NCI-H526 (cell line): ENCODE measurements around the gene POLQ.
"Not testable (repeated sequence)": the region's sequence is repeated elsewhere in the genome, so short reads cannot be mapped to it uniquely, and the experiment has no call there.

Source experiments
- DNase-seq, 2 experiments: peaks; one replicate each; lab custom pipeline; 2025; lab: John Stamatoyannopoulos, UW

POLQ gene

DNA sequence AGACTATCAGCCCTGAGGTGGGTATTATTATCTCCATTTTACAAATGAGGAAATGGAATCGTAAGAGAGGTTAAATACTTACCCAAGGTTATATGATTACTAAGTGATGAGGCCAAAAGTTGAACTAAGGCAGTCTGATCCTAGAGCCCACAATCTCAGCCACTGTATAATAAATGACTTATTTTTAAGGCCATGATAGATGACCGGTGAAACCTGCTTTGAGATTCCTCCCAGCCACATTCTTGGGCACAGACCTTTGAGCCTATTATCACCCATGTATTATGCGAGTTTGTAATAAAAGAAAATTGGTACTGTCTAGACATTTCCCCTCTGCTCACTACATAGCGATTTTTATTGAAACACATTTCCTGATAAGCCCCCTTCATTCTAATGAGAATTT lies 37.4 kb downstream of the POLQ start:
- DNase-seq = no peak

DNA sequence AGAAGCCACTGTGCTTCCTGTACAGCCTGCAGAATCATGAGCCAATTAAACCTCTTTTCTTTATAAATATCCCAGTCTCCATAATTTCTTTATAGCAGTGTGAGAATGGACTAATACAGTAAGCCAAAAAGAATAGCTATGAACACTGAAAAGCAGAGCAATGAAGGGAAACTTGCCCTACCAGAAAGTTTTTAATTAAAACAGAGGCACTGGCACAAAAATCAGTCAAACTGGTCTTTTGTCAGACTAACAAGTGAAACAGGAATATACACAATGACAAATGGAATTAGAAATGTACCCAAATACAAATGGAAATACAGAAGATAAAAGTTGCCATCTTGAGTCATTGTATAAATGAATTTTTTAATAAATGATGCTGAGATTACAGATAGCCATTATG lies 40.5 kb downstream of the POLQ start:
- DNase-seq = no peak

DNA sequence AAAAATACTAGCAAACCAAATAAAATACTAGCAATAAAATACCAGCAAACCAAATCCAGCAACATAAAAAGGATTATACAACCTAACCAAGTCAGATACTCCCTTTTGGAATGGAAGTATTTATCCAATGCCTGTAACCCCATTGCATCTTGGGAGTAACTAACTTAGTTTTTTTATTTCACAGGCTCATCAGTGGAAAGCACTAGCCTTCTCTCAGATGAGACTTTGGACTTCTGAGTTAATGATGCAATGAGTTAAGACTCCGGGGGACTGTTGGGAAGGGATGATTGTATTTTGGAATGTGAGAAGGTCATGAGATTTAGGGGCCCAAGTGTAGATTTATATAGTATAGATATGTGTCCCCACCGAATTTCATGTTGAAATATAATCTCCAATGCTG lies 41.2 kb downstream of the POLQ start:
- DNase-seq = no peak

DNA sequence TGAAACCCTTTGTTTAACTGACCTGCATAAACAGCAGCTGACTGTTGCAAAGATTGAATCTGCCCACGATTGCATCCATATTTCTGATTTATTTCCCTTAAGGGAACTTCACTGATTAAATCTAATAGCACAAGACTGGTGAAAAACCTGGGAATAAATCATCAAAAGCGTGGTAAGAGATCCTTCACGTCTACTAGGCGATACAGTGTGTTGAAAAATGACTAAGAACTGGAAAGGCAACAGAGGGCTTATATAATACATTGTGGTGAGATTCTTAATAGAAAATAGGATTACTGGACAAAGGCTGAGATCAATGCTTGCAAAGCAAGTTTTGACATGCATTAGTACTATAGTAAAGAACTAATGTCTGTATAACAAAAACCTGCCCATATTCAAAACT lies 49.0 kb downstream of the POLQ start:
- DNase-seq = no peak

DNA sequence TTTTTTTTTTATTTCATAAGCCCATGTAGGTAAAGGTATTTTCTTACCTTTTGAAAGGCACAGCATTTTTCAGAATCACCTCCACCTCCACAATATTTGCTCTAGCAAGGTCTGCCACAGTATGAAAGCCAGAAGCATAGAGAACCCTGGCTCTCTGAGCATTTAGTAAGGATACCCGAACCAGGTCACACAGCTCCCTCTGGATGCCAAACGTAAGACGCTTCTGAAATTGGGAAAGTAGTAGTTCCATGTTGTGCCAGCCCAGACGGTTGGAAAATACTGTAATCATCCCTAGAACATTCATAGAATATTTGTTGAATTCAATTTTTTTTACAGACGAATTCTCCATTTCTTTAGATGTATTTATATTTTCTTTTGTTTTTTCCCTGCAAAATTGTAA lies 52.4 kb downstream of the POLQ start:
- DNase-seq = peak in 1 of 2 experiments; percentile 17

DNA sequence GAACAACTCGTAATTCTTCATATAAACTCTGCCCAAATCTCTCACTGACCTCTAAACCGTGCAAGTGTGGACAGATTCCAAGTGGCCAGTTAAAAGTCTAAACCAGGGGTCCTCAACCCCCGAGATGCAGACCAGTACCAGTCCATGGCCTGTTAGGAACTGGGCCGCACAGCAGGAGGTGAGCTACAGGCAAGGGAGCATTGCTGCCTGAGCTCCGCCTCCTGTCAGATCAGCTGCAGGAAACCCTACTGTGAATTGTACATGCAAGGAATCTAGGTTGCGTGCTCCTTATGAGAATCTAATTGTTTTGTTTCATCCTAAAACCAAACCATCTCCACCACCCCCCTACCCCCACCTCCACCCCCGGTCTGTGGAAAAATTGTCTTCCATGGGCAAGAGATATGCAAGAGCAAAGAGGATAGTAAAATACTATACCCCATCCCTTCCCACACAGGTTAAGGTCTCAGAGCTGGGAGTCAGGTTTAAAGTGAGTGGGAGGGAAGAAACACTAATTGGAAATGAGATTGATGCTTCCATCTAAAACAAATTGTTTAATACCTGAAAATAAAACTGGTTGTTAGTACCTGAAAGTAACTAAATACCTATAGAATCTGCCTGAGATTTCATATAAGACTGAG lies 54.0 kb downstream of the POLQ start:
- DNase-seq = no peak

DNA sequence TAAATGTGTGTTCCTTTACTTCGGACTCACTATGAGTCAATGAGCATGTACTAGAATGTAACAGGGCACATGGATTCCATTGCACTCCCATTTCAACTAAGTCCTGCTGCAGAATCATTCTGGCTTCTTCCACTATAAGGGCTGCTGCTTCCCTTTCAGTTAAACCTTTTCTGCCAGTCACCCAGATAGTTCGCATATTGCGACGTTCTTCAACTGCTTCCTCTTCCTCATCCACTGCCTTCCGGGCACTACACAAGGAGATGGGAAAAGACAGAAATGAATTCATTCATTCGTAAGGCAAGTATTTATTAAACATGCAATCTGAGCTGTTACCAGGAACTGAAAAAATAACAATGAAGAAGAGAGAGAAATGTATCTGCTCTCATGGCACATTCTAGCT lies 55.6 kb downstream of the POLQ start:
- DNase-seq = no peak

DNA sequence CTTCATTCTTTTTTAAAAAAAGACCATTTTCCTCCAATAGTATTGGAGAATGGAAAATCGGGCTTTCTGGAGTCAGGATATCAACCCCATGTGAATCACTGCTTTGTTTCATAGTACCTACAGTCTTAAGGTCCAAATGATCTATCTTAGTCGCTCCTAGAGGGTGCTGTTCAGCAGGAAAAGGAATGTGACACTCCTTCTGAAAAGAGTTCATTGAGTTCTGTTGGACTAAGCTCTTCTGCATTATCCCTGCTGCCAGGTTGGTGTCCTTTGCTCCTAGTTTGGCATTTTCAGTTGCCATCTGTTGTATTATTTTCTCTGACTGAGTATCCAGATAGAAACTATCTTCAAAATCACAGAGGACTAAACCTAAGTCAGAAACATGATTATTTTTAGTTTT lies 57.2 kb downstream of the POLQ start:
- peak in 1 of 2 experiments; percentile 14 for DNase-seq

DNA sequence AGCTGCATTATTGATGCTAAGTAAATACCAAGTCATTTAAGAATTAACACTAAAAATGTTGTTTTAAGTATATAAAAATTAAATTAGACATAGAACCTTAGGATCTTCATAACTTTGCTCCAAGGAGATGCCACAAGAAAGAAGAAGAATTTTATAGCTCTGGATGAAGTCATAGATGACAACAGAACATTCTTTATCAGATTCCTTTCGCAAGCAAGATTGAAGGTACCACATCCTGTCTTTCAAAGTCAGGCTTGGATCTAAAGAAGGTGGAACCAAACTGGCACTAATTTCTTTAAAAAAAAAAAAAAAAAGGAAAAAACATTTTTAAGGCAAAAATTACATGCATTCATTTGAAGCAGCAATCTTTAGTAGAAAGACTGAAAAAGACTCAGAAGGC lies 62.5 kb downstream of the POLQ start:
- DNase-seq = no peak

DNA sequence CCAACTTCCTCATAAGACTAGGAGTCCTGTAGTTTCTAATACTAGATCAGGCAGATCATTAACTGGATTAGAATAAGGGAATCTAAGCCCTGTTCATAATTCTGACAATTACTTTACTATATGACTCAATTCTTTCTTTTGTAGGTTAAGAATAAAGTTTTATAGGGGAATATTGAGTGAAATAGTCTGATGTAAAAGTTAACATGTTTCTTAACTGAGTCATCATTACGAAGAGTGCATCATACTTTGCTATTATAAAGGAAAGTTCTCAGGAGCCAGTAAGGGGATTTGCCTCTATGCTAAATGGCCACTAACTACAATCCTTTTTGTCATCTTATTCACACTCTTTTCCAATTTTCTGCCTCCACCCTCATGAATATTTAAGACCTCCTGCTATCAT lies 63.1 kb downstream of the POLQ start:
- no peak for DNase-seq

DNA sequence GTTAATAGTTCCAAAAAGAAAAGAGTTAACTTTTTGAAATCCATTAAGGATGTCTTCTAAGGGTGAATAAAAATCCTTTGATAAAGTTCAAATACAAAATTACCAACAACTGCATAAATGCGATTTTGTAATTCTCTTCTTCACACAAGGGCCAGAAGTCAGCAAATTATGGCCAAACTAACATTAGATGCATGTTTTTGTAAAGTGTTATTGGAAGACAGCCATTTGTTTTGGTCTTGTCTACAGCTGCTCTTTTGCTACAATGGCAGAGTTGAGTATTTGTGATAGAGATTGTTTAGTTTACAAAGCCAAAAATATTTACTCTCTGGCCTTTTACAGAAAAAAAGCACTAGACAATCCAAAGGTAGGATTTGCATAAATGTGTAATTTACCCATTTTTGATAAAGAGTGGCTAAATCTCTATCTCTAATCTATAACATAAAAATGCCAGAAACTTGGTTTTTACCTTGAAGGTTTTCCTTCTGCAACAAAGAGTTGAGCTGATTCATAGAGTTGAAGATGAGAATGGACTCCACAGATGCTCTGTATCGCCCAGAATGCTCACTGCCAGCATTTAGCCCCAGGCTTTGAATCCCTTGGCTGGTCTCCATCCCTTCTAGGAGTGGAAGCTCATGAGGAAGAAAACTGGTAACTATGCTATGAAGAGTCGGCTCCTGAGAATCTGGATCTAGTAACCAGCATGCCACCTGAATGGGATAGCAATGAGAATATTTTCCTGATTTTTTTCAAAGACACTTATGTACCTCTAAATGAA lies 64.5 kb downstream of the POLQ start:
- no peak for DNase-seq

DNA sequence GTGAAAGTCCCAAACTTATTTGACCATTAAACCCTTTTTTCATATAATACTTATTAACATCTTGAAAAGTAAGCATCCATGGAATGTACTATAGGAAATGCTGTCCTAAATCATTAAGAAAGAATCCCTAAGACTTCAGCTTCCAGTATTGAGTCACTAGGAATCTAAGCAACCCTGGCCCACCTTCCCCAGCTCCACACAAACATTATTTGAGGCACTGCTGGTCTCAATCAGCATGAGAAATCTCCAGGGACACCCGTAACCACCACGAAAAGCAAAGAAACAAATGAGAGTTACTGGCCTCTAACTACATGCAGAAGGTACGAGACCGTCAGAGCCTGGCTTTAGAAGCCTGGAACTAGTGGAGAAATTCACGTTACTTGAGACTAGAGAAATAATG lies 68.2 kb downstream of the POLQ start:
- no peak for DNase-seq

DNA sequence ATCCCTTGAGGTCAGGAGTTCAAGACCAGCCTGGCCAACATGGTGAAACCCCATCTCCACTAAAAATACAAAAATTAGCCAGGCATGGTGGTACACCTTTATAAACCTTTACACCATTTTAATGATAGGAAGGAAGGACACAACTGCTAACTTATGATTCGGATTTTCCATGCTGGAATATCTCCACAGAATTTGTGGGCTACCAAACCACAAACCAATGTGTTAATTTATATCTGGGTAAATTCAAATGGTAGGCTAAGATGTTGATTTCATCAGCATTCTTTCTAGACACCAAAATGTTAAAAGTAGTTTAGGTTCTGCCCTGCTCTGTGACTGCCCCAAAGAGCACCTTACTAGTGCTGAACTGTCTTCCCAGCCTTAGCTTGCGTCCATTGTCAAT lies 72.8 kb downstream of the POLQ start:
- no peak for DNase-seq

DNA sequence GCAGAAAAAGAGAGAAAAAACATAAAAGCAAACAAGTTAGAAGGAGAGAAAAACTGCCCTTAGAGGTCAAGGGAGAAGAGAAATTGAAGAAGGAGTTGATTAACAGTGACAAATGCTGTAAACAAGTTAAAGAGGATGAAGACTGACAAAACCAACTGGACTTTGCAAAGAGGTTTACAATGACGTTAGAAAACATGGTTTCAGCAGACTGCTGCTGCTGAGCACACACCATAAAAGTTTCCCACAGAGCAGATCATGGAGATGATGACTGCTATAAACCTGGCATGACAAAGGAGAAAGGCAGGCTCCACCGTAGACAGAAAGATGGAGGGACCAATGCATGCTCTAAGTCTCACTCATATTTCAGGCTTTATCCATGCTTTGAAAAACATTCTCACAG lies 78.7 kb downstream of the POLQ start:
- no peak for DNase-seq

DNA sequence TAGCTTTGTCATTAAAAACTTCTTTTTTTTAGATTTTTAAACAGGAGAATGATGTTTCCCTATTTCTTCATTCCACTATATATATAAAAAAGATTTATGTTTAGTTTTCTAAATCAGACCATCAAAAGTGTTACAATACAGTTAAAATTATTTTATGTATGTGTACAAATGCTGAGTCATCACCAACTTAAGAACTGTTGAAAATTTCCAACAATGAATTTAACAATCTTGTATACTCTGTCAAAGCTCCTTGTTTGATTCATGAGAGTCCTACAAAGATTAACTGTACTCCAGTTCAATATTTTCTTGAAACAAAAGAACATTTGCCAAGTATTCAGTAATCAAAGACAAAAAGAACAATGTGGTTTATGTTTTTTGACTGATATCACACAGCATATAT lies 82.0 kb downstream of the POLQ start:
- no peak for DNase-seq

DNA sequence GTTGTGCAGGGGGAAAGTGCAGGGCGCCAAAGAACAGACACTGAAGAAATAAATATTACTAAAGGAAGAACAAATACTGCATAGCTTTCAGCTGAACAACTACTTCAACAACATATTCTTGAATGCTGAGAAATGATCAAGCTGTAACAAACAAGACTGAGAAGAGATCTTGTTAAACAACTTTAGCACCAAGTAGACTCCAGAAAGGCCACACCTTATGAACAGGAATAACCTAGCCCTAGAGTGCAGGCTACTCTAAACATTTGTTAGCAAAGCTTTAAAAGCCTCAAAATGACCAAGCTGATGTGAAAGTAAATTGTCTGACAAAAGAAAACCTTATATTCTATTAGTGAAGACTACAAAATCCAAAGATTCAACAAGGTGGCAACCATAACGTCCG lies 83.2 kb downstream of the POLQ start:
- DNase-seq = no peak

DNA sequence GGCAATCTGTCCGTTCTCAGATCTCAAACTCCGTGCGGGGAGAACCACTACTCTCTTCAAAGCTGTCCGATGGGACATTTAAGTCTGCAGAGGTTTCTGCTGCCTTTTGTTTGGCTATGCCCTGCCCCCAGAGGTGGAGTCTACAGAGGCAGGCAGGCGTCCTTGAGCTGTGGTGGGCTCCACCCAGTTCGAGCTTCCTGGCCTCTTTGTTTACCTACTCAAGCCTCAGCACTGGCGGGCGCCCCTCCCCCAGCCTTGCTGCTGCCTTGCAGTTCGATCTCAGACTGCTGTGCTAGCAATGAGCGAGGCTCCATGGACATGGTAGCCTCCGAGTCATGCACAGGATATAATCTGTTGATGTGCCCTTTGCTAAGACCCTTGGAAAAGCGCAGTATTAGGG lies 94.0 kb downstream of the POLQ start:
- DNase-seq = not testable (repeated sequence)

DNA sequence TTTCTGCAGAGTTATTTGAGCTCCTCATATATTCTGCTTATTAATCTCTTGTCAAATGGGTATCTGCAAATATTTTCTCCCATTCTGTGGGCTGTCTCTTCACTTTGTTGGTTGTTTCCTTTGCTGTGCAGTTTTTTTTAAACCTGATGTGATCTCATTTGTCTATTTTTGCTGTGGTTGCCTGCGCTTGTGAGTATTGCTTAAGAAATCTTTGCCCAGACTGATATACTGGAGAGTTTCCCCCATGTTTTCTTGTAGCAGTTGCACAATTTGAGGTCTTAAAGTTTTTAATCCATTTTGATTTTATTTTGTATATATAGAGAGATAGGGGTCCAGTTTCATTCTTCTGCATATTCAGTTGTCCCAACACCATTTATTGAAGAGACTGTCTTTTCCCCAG lies 102.3 kb downstream of the POLQ start:
- no peak for DNase-seq

DNA sequence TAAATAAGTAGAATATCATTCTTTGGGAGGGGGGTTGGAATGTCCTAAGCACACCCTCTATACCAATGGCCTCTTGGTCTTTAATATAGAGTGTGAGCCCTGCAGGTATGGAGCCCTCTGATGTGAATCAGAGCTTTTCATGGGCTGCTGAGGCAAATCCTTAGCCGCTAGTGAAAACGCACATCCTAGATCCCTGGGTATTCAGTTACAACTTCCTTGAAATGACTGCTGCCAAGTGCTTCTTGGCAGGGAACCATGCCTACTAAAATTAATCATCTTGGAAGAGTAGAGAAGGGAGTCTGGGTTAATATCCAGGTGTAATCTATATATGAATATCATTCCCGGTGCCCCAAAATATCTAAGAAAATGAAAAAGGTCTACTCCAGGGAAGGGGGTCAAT lies 109.1 kb downstream of the POLQ start:
- DNase-seq = no peak

DNA sequence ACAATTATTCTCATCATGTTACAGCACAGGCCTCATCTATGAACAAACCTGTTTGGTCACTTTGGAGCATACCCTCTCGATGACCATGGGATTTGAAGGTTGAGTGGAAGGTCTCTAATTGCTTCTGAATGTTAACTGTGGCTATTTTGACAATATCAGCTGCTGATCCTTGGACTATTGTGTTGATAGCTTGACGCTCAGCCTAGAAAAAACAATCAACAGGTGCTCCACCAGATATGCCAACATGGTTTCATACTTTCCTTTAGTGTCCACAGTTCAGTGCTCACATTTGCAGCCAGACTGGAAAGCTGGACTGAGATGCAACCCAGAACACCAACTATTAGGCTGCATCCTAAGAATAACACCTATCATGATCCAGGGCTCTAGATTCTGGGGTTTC lies 109.7 kb downstream of the POLQ start:
- no peak for DNase-seq

DNA sequence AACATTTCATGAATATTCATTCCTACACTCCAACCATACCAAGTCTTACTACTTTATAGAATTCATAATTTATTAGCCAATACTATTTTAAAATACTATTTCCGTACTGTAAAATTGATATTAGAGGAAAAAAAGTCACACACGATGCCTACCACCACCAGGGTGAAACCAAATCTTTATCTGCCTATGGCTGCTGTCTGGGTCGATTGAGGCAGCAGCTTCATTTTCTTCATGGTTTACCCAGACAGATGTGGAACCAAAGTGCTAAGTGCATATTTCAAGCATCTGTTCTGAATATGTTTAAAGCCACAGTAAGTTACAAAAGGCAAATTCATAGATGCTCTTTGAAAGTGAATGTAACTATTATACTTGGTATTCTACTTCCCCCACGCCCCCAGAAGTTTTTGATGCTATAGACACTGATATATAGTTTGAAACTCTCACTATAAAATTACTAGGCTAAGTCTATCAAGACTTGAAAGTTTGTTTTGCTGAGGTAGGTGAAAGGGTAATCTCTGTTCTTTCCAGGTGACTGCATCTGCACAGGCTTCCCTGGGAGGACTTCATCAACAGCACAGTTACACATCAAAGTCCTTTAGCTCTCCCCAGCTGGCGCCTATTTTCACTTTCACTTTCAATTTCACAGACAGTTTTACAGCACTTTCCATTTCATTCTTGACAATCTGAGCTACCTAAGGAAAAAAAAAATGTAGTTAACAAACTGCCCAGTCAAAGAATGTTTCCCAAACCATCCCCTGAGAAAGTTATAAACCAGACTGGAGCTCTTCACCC lies 113.9 kb downstream of the POLQ start:
- no peak for DNase-seq

DNA sequence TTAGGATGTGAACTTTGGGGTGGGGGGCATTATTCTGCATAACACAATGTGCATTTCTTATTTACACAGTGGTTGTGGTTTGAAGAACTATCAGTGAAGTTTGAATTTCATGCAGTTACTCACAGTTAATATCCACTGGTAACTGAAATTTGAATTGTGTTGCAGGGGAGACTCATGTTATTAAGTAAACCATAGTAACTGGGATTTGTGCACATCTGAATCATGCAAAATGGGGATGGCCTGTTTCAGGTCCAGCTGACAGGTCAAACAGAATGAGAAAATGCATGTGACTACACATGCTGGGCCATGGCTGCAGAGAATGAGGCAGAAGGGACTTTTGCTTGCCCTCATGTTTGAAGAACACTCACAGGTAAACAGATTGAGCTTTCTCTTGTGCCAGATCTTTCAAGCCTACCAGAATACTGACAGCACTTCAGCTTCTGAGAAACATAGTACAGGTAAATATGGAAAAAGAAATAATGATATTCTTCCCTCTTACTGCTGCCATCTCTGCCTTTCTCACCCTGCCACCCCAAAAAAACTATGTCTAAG lies 115.0 kb downstream of the POLQ start:
- DNase-seq = no peak

DNA sequence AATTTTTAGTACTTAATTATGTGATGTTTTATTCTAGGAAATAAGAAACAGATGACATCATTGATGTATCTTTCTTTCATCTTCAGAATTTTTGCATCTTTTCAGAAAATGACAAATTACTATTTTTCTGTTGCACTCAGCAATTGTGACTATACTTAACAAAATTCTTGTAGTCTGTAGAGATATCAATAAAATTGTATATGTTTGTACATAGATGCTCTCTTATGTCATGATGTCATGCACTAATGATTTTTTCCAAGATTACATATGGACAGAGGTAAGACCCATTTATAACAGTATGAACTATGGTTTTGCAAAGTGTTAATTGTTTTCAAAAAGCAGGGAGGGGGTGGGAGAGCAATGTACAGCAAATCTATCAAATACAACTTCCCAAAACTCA lies 121.2 kb downstream of the POLQ start:
- no peak for DNase-seq
